Measurements from ENCODE around the gene DLX4.

The DLX4 gene

GRCh38 chr17:50014471-50015088 lies 45.6 kb downstream of the DLX4 start:
- TF ChIP-seq CTCF (IDR thresholded peaks at IDR 0.05): no peak

DNA sequence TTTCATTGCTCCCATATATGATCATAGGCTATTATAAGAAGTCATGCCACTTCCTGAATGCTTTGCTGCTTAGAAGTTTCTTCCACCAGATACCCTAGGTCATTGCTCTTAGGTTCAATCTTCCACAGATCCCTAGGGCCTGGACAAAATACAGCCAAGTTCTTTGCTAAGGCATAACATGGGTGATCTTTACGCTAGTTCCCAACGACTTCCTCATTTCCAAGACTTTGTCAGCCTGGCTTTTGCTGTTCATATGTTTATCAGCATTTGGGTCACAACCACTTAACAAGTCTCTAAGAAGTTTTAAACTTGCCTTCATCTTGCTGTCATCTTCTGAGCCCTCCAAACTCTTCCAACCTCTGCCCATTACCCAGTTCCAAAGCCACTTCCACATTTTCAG lies 46.2 kb downstream of the DLX4 start:
- no peak for TF ChIP-seq CTCF (IDR thresholded peaks at IDR 0.05)

DNA sequence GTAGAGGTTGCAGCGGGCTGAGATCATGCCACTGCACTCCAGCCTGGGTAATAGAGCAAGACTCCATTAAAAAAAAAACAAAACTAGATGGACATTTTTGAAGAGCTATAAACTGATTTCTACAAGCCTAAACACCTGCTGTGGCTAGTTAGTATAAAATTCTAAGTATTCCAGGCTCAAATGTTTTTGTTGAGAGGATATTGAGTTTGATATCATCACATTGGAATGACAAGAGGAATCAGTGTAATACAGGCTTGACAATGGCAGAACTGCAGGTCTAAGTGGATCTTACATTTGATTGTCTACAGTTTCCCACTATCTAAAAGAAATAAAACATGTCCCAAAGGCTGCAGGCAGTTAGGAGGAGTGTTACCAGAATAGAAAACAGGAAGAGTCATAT lies 49.9 kb downstream of the DLX4 start:
- no peak for TF ChIP-seq CTCF (IDR thresholded peaks at IDR 0.05)

DNA sequence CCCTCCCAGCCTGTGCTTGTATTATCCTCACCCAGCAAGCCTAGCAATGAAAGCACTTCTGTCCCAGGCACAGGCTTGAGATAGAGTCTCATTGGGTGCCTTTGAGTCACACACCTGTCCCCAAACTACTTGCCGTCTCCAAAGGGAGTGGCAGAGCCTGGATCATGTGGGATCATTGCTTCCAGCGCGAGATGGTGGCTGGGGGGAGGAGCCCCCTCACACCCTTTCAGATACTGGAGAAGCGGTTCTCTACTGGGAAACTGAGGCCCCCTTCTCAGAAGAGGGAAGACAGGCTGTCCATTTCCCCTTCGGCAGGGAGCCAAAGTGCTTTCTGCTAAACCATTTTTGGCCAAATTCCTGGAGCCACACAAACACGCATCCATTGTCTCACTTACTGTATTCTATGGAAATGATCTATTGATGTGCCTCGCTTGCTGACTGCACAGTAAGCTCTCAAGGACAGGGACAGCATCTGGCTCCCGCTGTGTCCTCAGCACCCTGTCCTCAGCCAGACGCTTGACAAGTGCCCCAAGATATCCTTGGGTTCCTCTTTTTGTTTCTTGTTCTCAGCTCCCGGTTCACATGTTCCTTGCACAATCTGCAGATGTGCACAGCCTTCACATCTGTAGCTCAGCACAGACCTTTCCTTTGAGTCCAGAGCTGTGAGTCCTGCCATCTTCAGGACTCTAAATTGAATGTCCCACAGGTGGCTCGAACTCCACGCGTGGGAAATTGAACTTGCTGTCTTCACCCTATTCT lies 52.0 kb downstream of the DLX4 start:
- TF ChIP-seq CTCF (IDR thresholded peaks at IDR 0.05): no peak

DNA sequence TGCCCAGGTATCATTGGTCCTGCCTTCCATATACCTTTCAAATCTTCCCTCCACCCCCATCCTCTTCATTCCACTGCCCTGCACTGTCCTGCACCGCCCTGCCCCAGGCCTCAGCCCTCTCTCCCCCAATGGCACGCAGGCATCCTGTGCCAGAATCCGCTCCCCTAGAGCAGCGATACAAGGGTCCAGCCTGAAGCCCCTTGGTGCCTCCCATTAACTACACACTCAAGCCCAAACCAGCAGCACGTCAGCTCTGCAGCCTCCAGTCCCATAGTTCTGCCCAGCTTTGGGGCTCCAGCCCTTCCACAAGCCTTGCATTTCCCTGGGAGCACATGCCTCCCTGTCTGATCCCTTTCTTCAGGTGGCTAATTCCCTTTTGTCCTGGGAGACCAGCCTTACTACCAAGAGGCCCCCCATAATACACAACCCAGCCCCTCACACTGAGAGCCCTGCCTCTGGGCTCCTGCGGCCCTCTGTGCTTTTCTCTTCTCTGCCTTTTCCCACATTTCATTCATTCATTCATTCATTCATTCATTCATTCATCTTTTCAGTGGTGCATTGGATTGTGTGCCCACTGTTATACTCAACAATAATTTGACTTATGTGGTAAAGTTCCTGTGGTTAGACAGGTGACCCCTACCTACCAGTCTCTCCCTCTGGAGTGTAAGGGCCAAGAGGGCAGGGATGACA lies 52.8 kb downstream of the DLX4 start:
- TF ChIP-seq CTCF (IDR thresholded peaks at IDR 0.05): no peak

DNA sequence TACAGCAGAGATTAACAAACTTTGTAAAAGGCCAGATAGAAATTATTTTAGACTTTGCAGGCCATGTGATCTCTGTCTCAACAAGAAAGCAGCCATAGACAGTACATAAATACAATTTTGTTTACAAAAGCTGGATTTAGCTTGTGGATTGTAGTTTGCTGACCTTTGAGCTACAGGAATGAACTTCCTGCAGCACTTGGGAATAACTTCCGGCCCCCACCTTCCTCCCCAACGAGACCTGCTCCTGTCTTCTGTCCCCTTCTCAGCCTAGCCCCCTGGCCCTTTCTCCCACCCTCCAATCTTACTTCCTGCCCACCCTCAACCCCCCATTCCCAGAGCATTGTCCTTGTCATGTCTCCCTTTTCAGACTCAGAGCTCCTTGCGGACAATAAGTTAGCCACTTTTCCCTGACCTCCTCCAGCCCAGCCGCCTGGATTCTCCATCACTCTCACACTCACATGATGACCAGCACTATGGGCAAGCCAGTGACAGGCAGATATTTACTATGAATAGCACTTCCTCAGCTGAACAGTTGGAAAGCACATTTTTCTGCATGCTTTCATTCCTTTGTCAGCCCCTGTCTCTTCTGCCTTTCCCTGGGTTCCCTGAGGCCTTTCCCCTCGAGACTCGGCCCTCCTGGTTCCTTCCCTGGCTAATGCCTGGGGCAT lies 53.6 kb downstream of the DLX4 start:
- no peak for TF ChIP-seq CTCF (IDR thresholded peaks at IDR 0.05)

GRCh38 chr17:50023520-50023919 lies 54.5 kb downstream of the DLX4 start:
- no peak for TF ChIP-seq CTCF (IDR thresholded peaks at IDR 0.05)

Data from LNCAP (cell line).